ENCODE results near the gene DET1. TPM values are rescaled to one million over a fixed set of nuclear protein-coding genes. Genes with fewer than 3 reads are reported as not detected.

Gene DET1
- polyA plus RNA-seq, 1 of the 3 experiments (the other 2 are of a cell fraction) = 4.5 TPM

- no peak overlapping the region for H2AFZ ChIP-seq (ENCODE audit: low read depth)
- H3K9me2 ChIP-seq = no peaks in the 10 kb centered on the region
- H3K27me3 ChIP-seq (ENCODE audit: insufficient read depth) = no peaks in the 10 kb centered on the region
- 97% methylated on average over 4 of the region's 4 CpGs for whole genome bisulfite sequencing (ENCODE audit: low lambda C conversion rate)
- H3F3A ChIP-seq (replicated peaks; ENCODE audit: insufficient read depth) = no peaks in the 10 kb centered on the region
- peaks cover 33% of the 10 kb centered on the region; the same call in 1 of the 2 replicates for H3K79me2 ChIP-seq (ENCODE audit: insufficient read depth)
- no peak overlapping the region for H3K27ac ChIP-seq (ENCODE audit: low read depth in 2 of 2, low read length in 1 of 2)
- H3K4me1 ChIP-seq (ENCODE audit: control insufficient read depth in 1 of 2, insufficient read depth in 2 of 2, low read depth in 1 of 2, low read length in 1 of 2) = peaks cover 0 to 10% of the 10 kb centered on the region in 2 experiments; a peak in 1 of 4 replicates
- H3K9ac ChIP-seq = no peak overlapping the region
- no peaks in the 10 kb centered on the region for H4K20me1 ChIP-seq (ENCODE audit: insufficient read depth)
- TF ChIP-seq FOSL2 (IDR thresholded peaks at IDR 0.05; ENCODE audit: borderline replicate concordance, low read depth) = no peak
- no peak for TF ChIP-seq TEAD4 (IDR thresholded peaks at IDR 0.05; ENCODE audit: borderline replicate concordance, insufficient read depth)
- TF ChIP-seq POLR2AphosphoS5 (IDR thresholded peaks at IDR 0.05; ENCODE audit: low read depth, low read length) = no peak
- no peak for TF ChIP-seq SMC3 (IDR thresholded peaks at IDR 0.05; ENCODE audit: low read depth, low read length)
- no peak for TF ChIP-seq MAX (IDR thresholded peaks at IDR 0.05; ENCODE audit: low read depth)
- H3K9me3 ChIP-seq = no peaks in the 10 kb centered on the region
- CTCF ChIA-PET = interaction anchor here (1.1 to 5.3 kb wide), 3 partner anchors 17 to 150 kb away, joined by 3 to 28 read pairs (median 8); no protein-coding TSS in a partner anchor
- peaks cover 7 to 38% of the 10 kb centered on the region in 2 experiments for H3K36me3 ChIP-seq (replicated peaks in 1 of 2; ENCODE audit: control insufficient read depth in 1 of 2, insufficient read depth in 2 of 2, low read length in 1 of 2)
- POLR2A ChIA-PET = no interaction called here
- no peak for DNase-seq
- no peak overlapping the region for H3K4me2 ChIP-seq
- no peak overlapping the region for H3K4me3 ChIP-seq (ENCODE audit: low read depth in 2 of 2, low read length in 1 of 2)
These were observed 74.3 kb downstream of the DET1 start for GRCh38 chr15:88472225-88472624.

- TF ChIP-seq CTCF (IDR thresholded peaks at IDR 0.05) = peak; percentile 12; the same call in 1 of the 2 replicates
- TF ChIP-seq PBX3 (IDR thresholded peaks at IDR 0.05) = no peak
- Histone ChIP-seq H3K4me2 (no peak overlapping the region), H3K27ac (ENCODE audit: low read depth in 2 of 2, low read length in 1 of 2) (no peak overlapping the region), H3K9ac (no peak overlapping the region), H2AFZ (ENCODE audit: low read depth) (no peak overlapping the region), H3K9me2 (no peaks in the 10 kb centered on the region), H4K20me1 (ENCODE audit: insufficient read depth) (no peaks in the 10 kb centered on the region), H3K9me3 (no peaks in the 10 kb centered on the region), H3K4me3 (ENCODE audit: low read depth in 2 of 2, low read length in 1 of 2) (no peak overlapping the region), H3K27me3 (ENCODE audit: insufficient read depth) (no peaks in the 10 kb centered on the region), H3K36me3 (replicated peaks in 1 of 2; ENCODE audit: control insufficient read depth in 1 of 2, insufficient read depth in 2 of 2, low read length in 1 of 2) (peaks cover 7 to 28% of the 10 kb centered on the region in 2 experiments), H3K4me1 (ENCODE audit: control insufficient read depth in 1 of 2, insufficient read depth in 2 of 2, low read depth in 1 of 2, low read length in 1 of 2) (peaks cover 6 to 16% of the 10 kb centered on the region in 2 experiments; a peak in 3 of 4 replicates), H3K79me2 (ENCODE audit: insufficient read depth) (peaks cover 45% of the 10 kb centered on the region), H3F3A (replicated peaks; ENCODE audit: insufficient read depth) (peaks cover 8% of the 10 kb centered on the region)
- DNase-seq = no peak
- ChIA-PET POLR2A (no interaction called here), CTCF (interaction anchor here (0.9 to 5.3 kb wide), 5 partner anchors 16 to 151 kb away, joined by 3 to 28 read pairs (median 3); partner anchors contain the start of gene AEN)
- WGBS (ENCODE audit: low lambda C conversion rate) = 93% methylated on average over 6 of the region's 6 CpGs
These were observed 75.7 kb downstream of the DET1 start for GRCh38 chr15:88470625-88471372.
